ENCODE measurements around the gene PIGU. TPM values are rescaled to one million over a fixed set of nuclear protein-coding genes. Genes with fewer than 3 reads are reported as not detected.

PIGU gene
- total and polyA plus RNA-seq, 9 of the 15 experiments (the other 6 are each of a cell fraction or from before 2014, with no cell fraction given), result 6.5 to 100 (median 28.1) TPM

- peak in 1 of 2 experiments; percentile 60 for TF ChIP-seq E2F6 (IDR thresholded peaks at IDR 0.05; ENCODE audit: borderline replicate concordance in 1 of 2, extremely low read depth in 1 of 2, insufficient read depth in 1 of 2, insufficient read length in 1 of 2, low read depth in 1 of 2, low read length in 1 of 2, poor library complexity in 1 of 2, severe bottlenecking in 1 of 2)
- 0 out of 2 replicates have a peak, but pooled peaks have one; percentile 29 for TF ChIP-seq RREB1 (CRISPR knock-in tag; IDR thresholded peaks at IDR 0.05)
- no peak for TF ChIP-seq RBM17 (IDR thresholded peaks at IDR 0.05; ENCODE audit: borderline replicate concordance, low read depth, low read length)
- no peak for TF ChIP-seq SPI1 (IDR thresholded peaks at IDR 0.05; ENCODE audit: borderline replicate concordance, low read depth, low read length)
- 0 out of 2 replicates have a peak, but pooled peaks have one; percentile 19 for TF ChIP-seq NCOR1 (IDR thresholded peaks at IDR 0.05)
- peak; percentile 92 for TF ChIP-seq ZFX (CRISPR knock-in tag; IDR thresholded peaks at IDR 0.05)
- no peak for TF ChIP-seq BMI1 (IDR thresholded peaks at IDR 0.05; ENCODE audit: low read length)
- no peak for TF ChIP-seq STAT6 (CRISPR knock-in tag; IDR thresholded peaks at IDR 0.05)
- TF ChIP-seq ZNF24 (IDR thresholded peaks at IDR 0.05), result no peak
- TF ChIP-seq CGGBP1 (CRISPR knock-in tag; IDR thresholded peaks at IDR 0.05), result no peak
- peak; percentile 83 for TF ChIP-seq POLR2G (IDR thresholded peaks at IDR 0.05; ENCODE audit: low read depth, low read length)
- peak; percentile 78 for TF ChIP-seq NFIC (IDR thresholded peaks at IDR 0.05)
- TF ChIP-seq ATF1 (CRISPR knock-in tag; IDR thresholded peaks at IDR 0.05), result no peak
- TF ChIP-seq ATF1 (tag; IDR thresholded peaks at IDR 0.05), result peak; percentile 79
- no peak for TF ChIP-seq MBD1 (CRISPR knock-in tag; IDR thresholded peaks at IDR 0.05)
- TF ChIP-seq ZC3H8 (IDR thresholded peaks at IDR 0.05), result no peak
These were observed 32.3 kb upstream of the PIGU start (continued) for GRCh38 chr20:34709044-34709830.

All from K562 (cell line).